SK-N-SH treated with all-trans-retinoic acid at 6 μM for 48 hours (cell line): ENCODE data around the gene RABGAP1L.

Source experiments
- ATAC-seq: fragments of 200-7000 bp; cut with Tn5 transposase; 3 replicates; pipeline ENCODE4 v1.9.1; 2020; ENCODE audit warnings: mild to moderate bottlenecking, moderate library complexity
- ARNTL ChIP-seq: fragments of 450-650 bp; formaldehyde crosslinking; IDR thresholded peaks from 2 replicates; pipeline ENCODE4 v1.5.0; 2020; ENCODE audit warnings: low read depth, mild to moderate bottlenecking, moderate library complexity, borderline replicate concordance
- BACH2 ChIP-seq: fragments of 250-450 bp; sonication (Bioruptor Pico); IDR thresholded peaks from 2 replicates; pipeline ENCODE4 v1.9.0; 2021; ENCODE audit warnings: mild to moderate bottlenecking, borderline replicate concordance
- CSDC2 ChIP-seq: fragments of 250-450 bp; sonication (Bioruptor Pico); IDR thresholded peaks from 2 replicates; pipeline ENCODE4 v1.5.0; 2020; ENCODE audit warnings: mild to moderate bottlenecking, moderate library complexity
- ESRRG ChIP-seq: fragments of 250-450 bp; sonication (Bioruptor Pico); IDR thresholded peaks from 2 replicates; pipeline ENCODE4 v1.6.1; 2021; ENCODE audit warnings: mild to moderate bottlenecking
- GLIS3 ChIP-seq: fragments of 250-450 bp; sonication (Bioruptor Pico); IDR thresholded peaks from 2 replicates; pipeline ENCODE4 v1.5.0; 2020; ENCODE audit warnings: mild to moderate bottlenecking, moderate library complexity
- ISL1 ChIP-seq: fragments of 250-450 bp; sonication (Bioruptor Pico); IDR thresholded peaks from 2 replicates; pipeline ENCODE4 v2.1.2; 2022; ENCODE audit warnings: mild to moderate bottlenecking, moderate library complexity
- OSR1 ChIP-seq: fragments of 250-450 bp; sonication (Bioruptor Pico); IDR thresholded peaks from 2 replicates; pipeline ENCODE4 v1.8.0; 2022; ENCODE audit warnings: moderate library complexity, mild to moderate bottlenecking, inconsistent platforms
- PPARA ChIP-seq: fragments of 250-450 bp; sonication (Bioruptor Pico); IDR thresholded peaks from 2 replicates; pipeline ENCODE4 v1.5.0; 2020; ENCODE audit warnings: mild to moderate bottlenecking, borderline replicate concordance
- RARB ChIP-seq: fragments of 250-450 bp; sonication (Bioruptor Pico); IDR thresholded peaks from 2 replicates; pipeline ENCODE4 v1.8.0; 2021; ENCODE audit warnings: mild to moderate bottlenecking, moderate library complexity
- SNAI2 ChIP-seq: fragments of 250-450 bp; sonication (Bioruptor Pico); IDR thresholded peaks from 2 replicates; pipeline ENCODE4 v1.5.0; 2020; ENCODE audit warnings: mild to moderate bottlenecking, moderate library complexity
- TCF4 ChIP-seq: fragments of 250-450 bp; sonication (Bioruptor Pico); IDR thresholded peaks from 2 replicates; pipeline ENCODE4 v1.8.0; 2021; ENCODE audit warnings: mild to moderate bottlenecking, moderate library complexity, borderline replicate concordance
- TOX ChIP-seq: fragments of 250-450 bp; sonication (Bioruptor Pico); IDR thresholded peaks from 2 replicates; pipeline ENCODE4 v1.8.0; 2021; ENCODE audit warnings: mild to moderate bottlenecking, moderate library complexity, borderline replicate concordance
- ZFP3 ChIP-seq: fragments of 250-450 bp; sonication (Bioruptor Pico); IDR thresholded peaks from 2 replicates; pipeline ENCODE4 v1.5.0; 2020; ENCODE audit warnings: mild to moderate bottlenecking, moderate library complexity
- ZFP30 ChIP-seq: fragments of 450-650 bp; formaldehyde crosslinking; IDR thresholded peaks from 2 replicates; pipeline ENCODE4 v1.5.0; 2022; ENCODE audit warnings: mild to moderate bottlenecking, moderate library complexity
- ZNF565 ChIP-seq: fragments of 450-650 bp; formaldehyde crosslinking; conservative IDR thresholded peaks from 2 replicates; pipeline ENCODE4 v1.5.0; 2020; ENCODE audit warnings: low read depth, mild to moderate bottlenecking, moderate library complexity
- ZNF70 ChIP-seq: fragments of 450-650 bp; formaldehyde crosslinking; IDR thresholded peaks from 2 replicates; pipeline ENCODE4 v1.5.0; 2020; ENCODE audit warnings: mild to moderate bottlenecking, moderate library complexity
- ZNF8 ChIP-seq: fragments of 450-650 bp; formaldehyde crosslinking; IDR thresholded peaks from 2 replicates; pipeline ENCODE4 v1.5.0; 2020; ENCODE audit warnings: mild to moderate bottlenecking, moderate library complexity
- TF ChIP-seq, protein P1 (sequence below): fragments of 250-450 bp; sonication (Bioruptor Pico); IDR thresholded peaks from 2 replicates; pipeline ENCODE4 v1.5.1; 2021; ENCODE audit warnings: mild to moderate bottlenecking, moderate library complexity
- TF ChIP-seq, protein P2 (sequence below): fragments of 250-450 bp; sonication (Bioruptor Pico); IDR thresholded peaks from 2 replicates; pipeline ENCODE4 v1.8.0; 2021; ENCODE audit warnings: low read depth, mild to moderate bottlenecking, moderate library complexity, borderline replicate concordance
- TF ChIP-seq, protein P3 (sequence below): fragments of 250-450 bp; sonication (Bioruptor Pico); IDR thresholded peaks from 2 replicates; pipeline ENCODE4 v1.8.0; 2020; ENCODE audit warnings: mild to moderate bottlenecking, moderate library complexity, borderline replicate concordance
- TF ChIP-seq, protein P4 (sequence below): fragments of 250-450 bp; sonication (Bioruptor Pico); IDR thresholded peaks from 2 replicates; pipeline ENCODE4 v1.5.0; 2020; ENCODE audit warnings: mild to moderate bottlenecking, moderate library complexity
- TF ChIP-seq, protein P5 (sequence below): fragments of 250-450 bp; sonication (Bioruptor Pico); IDR thresholded peaks from 2 replicates; pipeline ENCODE4 v1.5.1; 2020; ENCODE audit warnings: low read depth, mild to moderate bottlenecking, moderate library complexity

RABGAP1L gene

DNA sequence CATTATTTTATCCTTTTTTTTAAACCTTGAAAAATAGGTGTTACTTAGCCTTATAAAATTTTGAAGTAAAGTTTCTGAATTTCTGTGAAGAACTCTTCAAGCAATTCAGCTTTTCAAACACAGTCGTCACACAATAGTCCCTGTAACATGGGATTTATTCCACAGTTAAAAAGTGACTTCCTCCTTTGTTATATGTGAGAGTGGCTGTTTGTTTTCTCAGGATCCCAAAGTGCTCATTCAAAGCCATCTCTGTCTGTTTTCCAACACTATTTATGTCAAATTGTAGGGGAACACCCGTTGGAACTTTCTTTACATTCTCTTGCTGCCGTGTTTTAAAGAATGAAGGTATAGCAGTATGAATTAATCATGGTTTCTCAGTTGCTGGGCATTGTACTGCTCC, 207.6 kb downstream of the RABGAP1L start:
- ATAC-seq: no peak

DNA sequence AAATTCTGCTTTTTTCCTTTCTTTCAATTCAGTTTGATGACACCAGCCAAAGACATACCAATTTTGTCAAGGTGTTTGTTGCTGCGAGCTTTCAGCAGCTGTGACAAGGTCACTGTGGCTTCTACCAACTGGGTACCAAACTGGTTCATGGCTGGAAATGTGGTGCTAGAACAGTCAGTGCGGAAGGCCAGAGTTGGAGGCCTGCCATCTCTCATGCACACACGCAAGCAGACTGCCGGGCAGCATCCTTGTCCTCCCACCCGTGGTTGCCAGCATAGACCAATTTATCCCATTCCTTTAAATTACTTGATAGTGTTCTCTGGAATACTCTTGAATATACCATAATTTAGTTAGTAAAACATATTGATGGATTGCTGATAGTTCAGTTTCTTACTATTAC, 208.6 kb downstream of the RABGAP1L start:
- no peak for ATAC-seq
- TF ChIP-seq CSDC2 (CRISPR knock-in tag): no peak
- TF ChIP-seq, protein P1, sequence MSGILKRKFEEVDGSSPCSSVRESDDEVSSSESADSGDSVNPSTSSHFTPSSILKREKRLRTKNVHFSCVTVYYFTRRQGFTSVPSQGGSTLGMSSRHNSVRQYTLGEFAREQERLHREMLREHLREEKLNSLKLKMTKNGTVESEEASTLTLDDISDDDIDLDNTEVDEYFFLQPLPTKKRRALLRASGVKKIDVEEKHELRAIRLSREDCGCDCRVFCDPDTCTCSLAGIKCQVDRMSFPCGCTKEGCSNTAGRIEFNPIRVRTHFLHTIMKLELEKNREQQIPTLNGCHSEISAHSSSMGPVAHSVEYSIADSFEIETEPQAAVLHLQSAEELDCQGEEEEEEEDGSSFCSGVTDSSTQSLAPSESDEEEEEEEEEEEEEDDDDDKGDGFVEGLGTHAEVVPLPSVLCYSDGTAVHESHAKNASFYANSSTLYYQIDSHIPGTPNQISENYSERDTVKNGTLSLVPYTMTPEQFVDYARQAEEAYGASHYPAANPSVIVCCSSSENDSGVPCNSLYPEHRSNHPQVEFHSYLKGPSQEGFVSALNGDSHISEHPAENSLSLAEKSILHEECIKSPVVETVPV: no peak
- TF ChIP-seq, protein P2, sequence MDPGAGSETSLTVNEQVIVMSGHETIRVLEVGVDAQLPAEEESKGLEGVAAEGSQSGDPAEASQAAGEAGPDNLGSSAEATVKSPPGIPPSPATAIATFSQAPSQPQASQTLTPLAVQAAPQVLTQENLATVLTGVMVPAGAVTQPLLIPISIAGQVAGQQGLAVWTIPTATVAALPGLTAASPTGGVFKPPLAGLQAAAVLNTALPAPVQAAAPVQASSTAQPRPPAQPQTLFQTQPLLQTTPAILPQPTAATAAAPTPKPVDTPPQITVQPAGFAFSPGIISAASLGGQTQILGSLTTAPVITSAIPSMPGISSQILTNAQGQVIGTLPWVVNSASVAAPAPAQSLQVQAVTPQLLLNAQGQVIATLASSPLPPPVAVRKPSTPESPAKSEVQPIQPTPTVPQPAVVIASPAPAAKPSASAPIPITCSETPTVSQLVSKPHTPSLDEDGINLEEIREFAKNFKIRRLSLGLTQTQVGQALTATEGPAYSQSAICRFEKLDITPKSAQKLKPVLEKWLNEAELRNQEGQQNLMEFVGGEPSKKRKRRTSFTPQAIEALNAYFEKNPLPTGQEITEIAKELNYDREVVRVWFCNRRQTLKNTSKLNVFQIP (CRISPR knock-in tag): no peak
- TF ChIP-seq OSR1 (CRISPR knock-in tag): no peak
- TF ChIP-seq, protein P3, sequence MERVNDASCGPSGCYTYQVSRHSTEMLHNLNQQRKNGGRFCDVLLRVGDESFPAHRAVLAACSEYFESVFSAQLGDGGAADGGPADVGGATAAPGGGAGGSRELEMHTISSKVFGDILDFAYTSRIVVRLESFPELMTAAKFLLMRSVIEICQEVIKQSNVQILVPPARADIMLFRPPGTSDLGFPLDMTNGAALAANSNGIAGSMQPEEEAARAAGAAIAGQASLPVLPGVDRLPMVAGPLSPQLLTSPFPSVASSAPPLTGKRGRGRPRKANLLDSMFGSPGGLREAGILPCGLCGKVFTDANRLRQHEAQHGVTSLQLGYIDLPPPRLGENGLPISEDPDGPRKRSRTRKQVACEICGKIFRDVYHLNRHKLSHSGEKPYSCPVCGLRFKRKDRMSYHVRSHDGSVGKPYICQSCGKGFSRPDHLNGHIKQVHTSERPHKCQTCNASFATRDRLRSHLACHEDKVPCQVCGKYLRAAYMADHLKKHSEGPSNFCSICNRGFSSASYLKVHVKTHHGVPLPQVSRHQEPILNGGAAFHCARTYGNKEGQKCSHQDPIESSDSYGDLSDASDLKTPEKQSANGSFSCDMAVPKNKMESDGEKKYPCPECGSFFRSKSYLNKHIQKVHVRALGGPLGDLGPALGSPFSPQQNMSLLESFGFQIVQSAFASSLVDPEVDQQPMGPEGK (CRISPR knock-in tag): no peak
- no peak for TF ChIP-seq ISL1
- TF ChIP-seq, protein P4, sequence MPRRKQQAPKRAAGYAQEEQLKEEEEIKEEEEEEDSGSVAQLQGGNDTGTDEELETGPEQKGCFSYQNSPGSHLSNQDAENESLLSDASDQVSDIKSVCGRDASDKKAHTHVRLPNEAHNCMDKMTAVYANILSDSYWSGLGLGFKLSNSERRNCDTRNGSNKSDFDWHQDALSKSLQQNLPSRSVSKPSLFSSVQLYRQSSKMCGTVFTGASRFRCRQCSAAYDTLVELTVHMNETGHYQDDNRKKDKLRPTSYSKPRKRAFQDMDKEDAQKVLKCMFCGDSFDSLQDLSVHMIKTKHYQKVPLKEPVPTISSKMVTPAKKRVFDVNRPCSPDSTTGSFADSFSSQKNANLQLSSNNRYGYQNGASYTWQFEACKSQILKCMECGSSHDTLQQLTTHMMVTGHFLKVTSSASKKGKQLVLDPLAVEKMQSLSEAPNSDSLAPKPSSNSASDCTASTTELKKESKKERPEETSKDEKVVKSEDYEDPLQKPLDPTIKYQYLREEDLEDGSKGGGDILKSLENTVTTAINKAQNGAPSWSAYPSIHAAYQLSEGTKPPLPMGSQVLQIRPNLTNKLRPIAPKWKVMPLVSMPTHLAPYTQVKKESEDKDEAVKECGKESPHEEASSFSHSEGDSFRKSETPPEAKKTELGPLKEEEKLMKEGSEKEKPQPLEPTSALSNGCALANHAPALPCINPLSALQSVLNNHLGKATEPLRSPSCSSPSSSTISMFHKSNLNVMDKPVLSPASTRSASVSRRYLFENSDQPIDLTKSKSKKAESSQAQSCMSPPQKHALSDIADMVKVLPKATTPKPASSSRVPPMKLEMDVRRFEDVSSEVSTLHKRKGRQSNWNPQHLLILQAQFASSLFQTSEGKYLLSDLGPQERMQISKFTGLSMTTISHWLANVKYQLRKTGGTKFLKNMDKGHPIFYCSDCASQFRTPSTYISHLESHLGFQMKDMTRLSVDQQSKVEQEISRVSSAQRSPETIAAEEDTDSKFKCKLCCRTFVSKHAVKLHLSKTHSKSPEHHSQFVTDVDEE (CRISPR knock-in tag): no peak
- TF ChIP-seq ZNF70 (CRISPR knock-in tag): no peak
- TF ChIP-seq ZFP30 (CRISPR knock-in tag): no peak
- TF ChIP-seq, protein P5, sequence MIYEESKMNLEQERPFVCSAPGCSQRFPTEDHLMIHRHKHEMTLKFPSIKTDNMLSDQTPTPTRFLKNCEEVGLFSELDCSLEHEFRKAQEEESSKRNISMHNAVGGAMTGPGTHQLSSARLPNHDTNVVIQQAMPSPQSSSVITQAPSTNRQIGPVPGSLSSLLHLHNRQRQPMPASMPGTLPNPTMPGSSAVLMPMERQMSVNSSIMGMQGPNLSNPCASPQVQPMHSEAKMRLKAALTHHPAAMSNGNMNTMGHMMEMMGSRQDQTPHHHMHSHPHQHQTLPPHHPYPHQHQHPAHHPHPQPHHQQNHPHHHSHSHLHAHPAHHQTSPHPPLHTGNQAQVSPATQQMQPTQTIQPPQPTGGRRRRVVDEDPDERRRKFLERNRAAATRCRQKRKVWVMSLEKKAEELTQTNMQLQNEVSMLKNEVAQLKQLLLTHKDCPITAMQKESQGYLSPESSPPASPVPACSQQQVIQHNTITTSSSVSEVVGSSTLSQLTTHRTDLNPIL (CRISPR knock-in tag): no peak
- no peak for TF ChIP-seq ZFP3 (CRISPR knock-in tag)
- TF ChIP-seq PPARA (CRISPR knock-in tag): no peak
- no peak for TF ChIP-seq SNAI2 (CRISPR knock-in tag)
- no peak for TF ChIP-seq ESRRG (CRISPR knock-in tag)
- no peak for TF ChIP-seq TCF4 (CRISPR knock-in tag)
- TF ChIP-seq TOX (CRISPR knock-in tag): no peak
- no peak for TF ChIP-seq GLIS3 (CRISPR knock-in tag)

More for the DNA sequence above, 207.6 kb downstream of the RABGAP1L start:
- TF ChIP-seq, protein P1: no peak
- no peak for TF ChIP-seq ZNF565
- TF ChIP-seq BACH2 (CRISPR knock-in tag): no peak
- TF ChIP-seq ARNTL (CRISPR knock-in tag): no peak
- no peak for TF ChIP-seq GLIS3 (CRISPR knock-in tag)
- TF ChIP-seq ISL1: no peak
- no peak for TF ChIP-seq ZFP3 (CRISPR knock-in tag)
- TF ChIP-seq, protein P4 (CRISPR knock-in tag): no peak
- no peak for TF ChIP-seq TCF4 (CRISPR knock-in tag)
- TF ChIP-seq PPARA (CRISPR knock-in tag): no peak
- TF ChIP-seq RARB (CRISPR knock-in tag): no peak
- TF ChIP-seq ZNF8 (CRISPR knock-in tag): no peak
- TF ChIP-seq OSR1 (CRISPR knock-in tag): no peak
- TF ChIP-seq ZFP30 (CRISPR knock-in tag): no peak
- no peak for TF ChIP-seq CSDC2 (CRISPR knock-in tag)
- TF ChIP-seq, protein P5 (CRISPR knock-in tag): no peak
- no peak for TF ChIP-seq ESRRG (CRISPR knock-in tag)
- TF ChIP-seq, all 23 proteins: peak for 0
